HG03354 (cell line): ENCODE data around the gene MRPL19.
"Not testable (repeated sequence)": the region's sequence is repeated elsewhere in the genome, so short reads cannot be mapped to it uniquely, and the experiment has no call there.

Experiments used
- ATAC-seq: cut with Tn5 transposase; IDR thresholded peaks from one replicate; pipeline ENCODE4 v1.9.1; 2021; ENCODE audit warnings: mild to moderate bottlenecking; ENCODE audit not compliant: unreplicated experiment, poor library complexity, severe bottlenecking

The MRPL19 gene

DNA sequence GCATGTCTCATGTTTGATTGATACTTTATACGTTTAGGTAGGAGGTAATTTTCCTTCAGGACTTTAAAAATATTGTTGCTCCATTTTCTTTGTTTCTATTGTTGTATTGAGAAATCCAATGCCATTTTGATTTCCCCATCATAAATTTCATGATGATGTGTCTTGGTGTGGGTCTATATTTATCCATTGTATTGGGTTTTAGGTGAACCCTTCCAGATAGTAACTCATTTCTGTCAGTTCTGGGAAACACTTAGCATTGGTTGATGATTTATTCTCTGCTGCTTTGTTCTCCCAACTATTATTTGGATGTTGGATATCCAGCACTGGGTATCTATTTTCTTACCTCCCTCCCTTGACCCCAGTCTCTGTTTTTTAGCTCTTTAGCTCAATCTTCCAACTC is 10.0 kb downstream of the MRPL19 start:
- no peak for ATAC-seq

DNA sequence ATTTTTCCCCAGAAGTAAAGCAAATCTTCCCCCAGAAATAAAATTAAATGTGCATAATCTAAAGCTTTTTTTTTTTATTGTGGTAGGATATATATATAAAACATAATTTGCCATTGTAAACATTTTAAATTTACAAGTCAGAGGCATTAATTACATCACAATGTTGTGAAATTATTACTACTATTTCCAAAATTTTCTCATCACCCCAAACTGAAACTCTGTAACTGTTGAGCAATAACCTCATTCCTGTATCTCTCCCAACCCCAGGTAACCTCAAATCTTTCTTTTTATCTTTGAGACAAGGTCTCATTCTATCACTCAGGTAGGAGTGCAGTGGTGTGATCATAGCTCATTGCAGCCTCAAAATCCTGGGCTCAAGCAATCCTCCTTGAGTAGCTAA is 11.2 kb downstream of the MRPL19 start:
- ATAC-seq: no peak

DNA sequence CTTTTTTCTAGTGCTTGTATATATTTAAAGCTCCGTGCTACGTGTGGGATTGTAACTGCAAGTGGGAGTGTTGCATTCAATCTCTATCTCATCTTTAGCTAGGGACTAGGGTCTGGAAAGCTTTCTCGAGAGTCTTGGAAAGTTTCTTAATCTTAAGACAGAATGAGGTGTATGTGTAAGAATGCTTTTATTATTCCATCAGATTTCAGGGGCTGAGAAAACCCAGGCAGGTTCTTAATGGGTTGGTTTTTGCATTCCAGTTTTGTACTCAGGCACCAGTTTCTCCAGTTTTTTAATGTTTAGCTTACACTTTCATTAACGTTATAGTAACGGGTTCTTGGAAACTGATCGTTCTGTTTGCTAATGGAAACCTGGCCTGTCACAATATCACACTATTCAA is 20.3 kb downstream of the MRPL19 start:
- no peak for ATAC-seq

DNA sequence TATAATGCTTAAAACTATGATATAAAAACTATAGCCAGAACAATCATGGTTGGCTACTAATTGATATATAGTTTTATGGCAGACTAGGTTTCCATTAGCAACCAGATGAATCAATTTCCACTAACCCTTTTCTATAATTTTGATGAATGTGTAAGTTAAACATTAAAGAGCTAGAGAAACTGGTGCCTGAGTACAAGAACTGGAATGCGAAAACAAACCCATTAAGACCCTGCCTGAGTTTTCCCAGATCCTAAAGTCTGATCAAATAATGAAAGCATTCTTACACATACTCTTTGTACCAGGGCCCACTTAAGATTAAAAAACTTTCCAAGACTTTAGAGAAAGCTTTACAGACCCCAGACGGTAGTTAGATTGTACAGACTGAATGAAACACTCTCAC is 21.3 kb downstream of the MRPL19 start:
- no peak for ATAC-seq

DNA sequence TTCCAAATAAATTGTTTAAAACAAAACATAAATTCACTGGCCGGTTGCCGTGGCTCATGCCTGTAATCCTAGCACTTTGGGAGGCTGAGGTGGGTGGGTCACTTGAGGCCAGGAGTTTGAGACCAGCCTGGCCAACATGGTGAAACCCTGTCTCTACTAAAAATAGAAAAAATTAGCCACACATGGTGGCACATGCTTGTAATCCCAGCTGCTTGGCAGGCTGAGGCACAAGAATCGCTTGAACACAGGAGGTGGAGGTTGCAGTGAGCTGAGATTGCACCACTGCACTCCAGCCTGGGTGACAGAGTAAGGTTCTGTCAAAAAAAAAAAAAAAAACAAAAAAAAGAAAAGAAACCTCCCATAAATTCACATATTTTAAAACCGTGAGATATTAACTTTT is 28.8 kb downstream of the MRPL19 start:
- not testable (repeated sequence) for ATAC-seq

DNA sequence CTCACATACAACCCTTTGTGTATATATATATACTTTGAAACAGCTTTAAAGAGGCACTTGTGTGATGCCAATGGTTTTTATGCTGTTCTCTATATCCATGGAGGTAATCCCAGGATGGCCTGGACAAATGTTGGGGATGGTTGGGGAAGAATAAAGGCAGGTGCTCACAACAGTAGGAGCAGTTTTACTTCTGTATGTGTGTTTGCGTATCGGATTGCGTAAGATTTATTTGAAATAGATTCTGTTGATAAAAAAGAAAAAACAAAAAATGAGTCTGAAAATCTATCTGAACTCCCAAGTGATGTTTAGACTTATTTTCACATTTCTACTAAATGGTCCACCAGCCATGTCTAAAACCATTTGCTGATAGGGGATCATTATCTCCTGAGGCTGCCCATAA is 29.3 kb downstream of the MRPL19 start:
- ATAC-seq: no peak

DNA sequence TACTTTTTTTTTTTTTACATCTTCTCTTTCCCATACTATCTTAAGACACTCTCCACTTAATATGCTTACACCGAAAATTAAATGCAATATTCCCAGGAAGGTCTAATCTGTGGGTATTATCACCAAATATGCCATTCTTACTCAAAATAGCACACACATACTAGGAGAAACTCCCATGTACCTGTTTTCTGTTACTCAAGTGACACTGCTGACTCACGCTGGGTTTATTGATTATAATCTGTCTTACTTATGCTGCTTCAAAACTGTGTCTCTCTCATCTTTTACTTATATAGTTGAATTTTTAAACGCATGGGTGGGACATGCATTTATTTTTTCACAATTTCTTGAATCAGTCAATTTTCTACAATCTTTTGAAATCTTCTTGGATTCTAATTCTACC is 29.9 kb downstream of the MRPL19 start:
- ATAC-seq: no peak

DNA sequence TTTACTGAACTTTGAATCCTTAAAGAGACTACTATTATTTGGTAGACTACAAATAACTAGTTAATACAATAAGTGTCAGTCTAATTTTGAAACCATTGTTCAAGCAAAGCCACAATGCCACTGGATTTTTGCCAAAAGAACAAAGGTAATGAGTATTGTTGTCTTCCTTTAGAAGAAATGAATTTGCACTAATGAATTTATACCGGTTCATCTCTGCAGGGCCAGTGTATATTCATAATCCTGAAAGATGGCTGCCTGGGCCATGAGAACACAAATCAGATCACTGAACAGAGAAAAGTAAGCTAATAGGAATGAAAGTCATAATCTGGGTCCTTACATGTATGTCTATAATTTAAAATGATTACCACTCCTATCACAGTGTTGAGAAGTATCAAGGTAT is 33.0 kb downstream of the MRPL19 start:
- no peak for ATAC-seq

DNA sequence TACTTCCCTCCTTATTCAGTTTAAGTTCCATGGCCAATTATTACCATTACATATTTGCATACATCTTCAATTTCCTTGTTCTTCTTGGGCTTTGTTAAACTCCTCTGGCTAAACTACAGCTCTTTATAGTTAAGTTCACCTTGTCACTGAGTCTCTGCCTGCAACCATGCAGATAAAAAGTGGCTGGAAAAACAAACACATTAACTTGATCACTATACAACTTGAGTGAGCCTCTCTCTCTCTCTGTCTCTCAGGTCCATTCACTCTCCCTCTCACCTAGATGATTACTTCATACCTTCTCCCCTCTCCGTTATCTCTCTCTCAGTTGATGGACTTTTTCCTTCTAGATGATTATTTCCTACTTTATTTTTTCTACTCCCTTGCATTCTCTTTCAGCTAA is 33.8 kb downstream of the MRPL19 start:
- ATAC-seq: no peak

DNA sequence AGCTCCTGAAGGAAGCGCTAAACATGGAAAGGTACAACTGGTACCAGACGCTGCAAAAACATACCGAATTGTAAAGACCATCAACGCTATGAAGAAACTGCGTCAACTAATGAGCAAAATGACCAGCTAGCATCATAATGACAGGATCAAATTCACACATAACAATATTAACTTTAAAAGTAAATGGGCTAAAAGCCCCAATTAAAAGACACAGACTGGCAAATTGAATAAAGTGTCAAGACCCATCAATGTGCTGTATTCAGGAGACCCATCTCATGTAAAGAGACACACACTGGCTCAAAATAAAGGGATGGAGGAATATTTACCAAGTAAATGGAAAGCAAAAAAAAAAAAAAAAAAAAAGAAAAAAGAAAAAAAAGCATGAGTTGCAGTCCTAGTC is 36.8 kb downstream of the MRPL19 start:
- ATAC-seq: not testable (repeated sequence)

DNA sequence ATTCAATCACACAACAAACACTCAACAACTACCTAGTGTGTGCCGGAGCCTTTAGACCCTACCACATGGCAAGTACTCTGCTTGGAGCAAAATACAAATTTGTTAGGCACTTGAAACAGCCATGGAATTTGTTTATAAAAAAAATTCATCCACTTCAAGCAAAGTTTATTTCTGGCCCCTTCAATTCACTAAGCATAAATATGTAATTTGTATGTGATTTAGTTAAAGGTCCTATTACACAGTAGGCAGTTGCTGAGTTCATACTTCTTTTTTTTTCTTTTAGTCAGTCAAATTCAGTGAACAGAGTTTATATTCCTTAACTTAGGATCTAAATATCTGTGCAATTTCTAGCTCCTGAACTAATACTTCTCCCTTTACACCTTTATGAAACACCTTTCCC is 41.6 kb downstream of the MRPL19 start:
- ATAC-seq: no peak

DNA sequence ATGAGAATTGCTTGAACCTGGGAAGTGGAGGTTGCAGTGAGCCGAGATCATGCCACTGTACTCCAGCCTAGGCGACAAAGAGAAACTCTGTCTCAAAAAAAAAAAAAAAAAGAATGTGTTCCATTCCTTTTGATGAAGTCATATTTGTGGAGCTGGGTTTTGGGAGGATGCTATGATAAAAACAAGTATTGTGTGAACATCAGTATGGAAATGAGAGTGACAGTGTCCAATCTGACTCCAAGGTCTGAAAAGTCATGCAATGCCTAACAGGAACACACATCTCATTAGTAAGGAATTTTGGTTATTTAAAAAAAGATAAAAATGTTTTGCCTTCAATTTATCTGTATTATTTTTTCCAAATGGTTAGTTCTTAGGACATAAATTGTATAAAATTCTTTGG is 52.3 kb downstream of the MRPL19 start:
- ATAC-seq: no peak

DNA sequence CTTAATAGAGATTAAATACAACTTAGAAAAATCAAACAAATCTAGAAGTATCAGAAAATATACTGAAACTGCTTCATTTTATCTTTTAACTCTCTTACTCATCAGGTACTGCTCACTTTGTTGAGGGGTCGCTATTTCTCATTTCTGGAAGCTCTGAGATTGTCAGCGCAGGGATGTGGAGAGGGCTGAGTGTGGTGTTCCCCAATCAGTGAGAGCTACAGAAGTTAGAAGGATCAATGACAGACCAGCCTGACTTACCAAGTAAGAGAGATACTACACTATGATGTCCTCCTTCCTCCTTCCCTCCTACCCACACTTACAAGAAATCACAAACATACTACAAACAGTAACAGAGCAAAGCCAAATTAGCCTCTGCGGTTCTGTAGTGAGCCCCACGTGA is 56.0 kb downstream of the MRPL19 start:
- ATAC-seq: no peak

DNA sequence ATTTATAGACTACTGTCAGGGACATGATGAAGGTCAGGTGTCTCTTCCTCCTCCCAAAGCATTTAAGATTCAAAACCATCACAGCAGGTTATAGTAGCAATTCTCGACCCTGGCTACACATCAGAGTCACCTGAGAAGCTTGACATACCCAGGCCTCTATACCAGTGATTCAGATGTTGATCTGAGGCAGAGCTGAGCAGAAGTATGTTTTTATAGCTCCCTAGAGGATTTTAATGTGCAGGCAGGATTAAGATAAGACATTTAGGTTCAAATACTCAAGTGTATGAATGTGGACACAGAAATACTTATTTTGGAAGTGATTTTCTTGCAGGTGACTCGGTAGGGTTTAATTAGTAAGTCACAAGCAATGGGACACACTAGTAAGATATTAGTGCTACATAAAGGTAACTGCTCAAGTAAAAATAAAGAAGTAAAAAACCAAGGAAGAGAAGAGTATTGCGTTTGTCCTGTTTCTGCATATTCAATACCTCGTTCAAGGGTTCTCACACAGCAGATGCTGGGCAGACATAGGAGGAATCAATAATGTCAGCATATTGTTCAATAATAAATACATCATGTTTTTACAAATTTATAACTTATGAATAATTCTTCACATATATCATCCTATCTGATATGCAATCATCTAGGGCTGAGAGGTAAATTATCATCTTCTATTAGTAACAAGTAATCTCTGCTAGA is 57.2 kb downstream of the MRPL19 start:
- ATAC-seq: no peak

DNA sequence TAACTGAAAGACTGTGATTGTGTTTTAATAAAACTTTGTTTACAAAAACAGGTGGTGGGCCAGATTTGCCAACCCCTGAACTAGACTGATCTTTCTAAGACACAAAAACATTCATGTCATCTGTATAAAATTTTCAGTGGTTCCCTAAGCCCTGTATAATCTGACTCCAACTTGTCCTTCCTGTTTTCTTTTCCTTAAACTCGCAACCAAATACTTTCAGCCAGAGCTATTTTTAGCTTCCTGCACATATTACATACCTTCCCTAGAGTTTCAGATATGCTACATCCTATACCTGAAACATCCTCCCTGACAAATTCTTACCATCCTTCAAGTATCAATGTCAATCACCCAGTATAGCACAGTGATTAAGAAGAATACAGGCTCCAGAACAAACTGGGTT is 59.3 kb downstream of the MRPL19 start:
- ATAC-seq: no peak

DNA sequence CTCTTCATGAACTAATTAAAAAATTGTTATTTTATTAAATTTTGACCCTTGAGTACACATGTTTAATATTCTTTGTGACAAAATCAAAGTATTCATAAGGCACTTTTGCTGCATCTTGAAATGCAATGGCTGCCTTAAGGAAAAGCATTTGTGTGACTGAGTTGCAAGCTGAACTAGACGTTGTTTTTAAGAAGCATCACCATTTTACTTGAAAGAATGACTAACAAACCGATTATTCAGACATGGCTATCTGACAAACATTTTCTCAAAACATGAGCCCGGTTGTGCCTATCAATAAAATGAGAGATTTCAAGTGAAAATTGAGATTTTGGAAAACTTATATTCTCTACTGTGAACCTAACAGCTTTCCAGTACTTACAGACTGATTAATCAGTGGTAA is 61.3 kb downstream of the MRPL19 start:
- no peak for ATAC-seq

DNA sequence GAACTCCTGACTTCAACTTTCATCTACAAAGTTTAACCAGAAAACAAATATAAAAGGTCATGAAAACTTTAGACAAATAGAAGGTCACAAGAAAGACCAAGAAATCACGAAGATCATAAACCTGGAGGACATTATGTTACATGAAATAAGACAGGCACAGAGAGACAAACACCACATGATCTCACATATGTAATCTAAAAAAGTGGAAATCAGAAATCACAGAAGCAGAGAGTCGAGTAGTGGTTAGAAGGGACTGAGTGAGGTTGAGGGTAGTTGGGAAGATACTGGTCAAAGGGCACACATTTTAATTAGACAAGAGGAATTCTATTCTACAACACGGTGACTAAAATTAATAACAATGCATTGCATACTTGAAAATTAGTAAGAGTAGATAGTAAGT is 62.7 kb downstream of the MRPL19 start:
- no peak for ATAC-seq

DNA sequence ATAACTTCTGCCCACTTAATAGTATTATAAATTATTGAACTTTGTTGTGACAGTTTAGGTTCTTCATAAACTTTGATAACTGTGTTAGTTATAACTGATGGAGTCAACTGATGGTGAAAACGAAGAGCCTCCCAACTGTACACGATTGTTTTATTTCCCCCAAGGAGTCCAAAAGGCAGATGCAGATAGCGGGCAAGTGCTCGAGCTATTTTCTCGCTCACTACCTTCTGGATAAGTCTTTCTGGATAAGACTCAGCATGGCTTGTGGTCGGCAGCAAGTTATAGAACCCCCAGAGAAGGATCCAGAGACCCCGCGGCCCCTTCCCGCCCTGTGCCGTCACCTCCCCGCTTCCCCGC is 63.6 kb downstream of the MRPL19 start:
- peak; percentile 41 for ATAC-seq

DNA sequence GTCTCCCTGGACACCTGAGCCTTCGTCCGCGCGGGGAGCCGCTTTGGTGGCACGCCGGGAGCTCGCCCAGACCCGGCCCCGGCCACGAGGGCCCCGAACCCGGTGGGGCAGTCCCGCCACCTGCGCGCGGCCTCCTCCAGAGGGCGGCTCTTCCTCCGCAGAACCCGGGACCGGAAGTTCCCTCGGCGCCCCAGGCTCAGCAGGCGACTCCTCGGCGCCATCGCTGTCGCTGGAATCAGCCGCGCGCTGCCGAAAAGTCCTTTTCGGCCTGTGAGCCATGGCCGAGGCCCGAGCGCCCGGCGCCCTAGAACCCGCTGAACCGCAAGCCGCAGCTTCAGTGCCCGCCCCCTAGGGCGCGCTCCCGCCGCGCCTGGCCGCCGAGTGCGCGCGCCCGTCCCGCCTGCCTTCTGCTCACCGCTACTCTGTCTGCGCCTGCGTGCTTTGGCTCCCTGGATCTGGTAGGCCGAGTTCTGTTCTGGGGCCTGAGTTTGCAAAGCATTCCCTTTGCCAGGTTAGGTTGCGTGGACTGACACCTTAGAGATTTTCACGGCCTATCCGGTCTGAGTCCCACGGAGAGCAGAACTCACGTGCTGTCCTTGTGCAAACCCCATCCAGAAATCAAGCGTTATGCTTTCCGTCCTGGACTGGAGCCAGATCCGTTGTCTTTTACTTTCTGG is 64.1 kb downstream of the MRPL19 start, which contains the start of gene GCFC2:
Gene GCFC2 (minus strand): TSS at position 339 of the 677 bp plus-strand sequence. CDS start 60 bp downstream, at position 279.
- peak; percentile 95 for ATAC-seq

DNA sequence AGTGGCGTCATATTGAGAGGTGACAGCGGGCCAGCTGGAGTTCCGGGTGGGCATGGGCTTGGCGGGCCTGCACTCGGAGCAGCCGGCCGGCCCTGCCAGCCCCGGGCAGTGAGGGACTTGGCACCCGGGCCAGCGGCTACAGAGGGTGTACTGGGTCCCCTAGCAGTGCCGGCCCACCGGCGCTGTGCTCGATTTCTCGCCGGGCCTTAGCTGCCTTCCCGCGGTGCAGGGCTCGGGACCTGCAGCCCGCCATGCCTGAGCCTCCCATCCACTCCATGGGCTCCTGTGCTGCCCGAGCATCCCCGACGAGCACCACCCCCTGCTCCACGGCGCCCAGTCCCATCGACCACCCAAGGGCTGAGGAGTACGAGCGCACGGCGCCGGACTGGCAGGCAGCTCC is 65.0 kb downstream of the MRPL19 start:
- not testable (repeated sequence) for ATAC-seq

DNA sequence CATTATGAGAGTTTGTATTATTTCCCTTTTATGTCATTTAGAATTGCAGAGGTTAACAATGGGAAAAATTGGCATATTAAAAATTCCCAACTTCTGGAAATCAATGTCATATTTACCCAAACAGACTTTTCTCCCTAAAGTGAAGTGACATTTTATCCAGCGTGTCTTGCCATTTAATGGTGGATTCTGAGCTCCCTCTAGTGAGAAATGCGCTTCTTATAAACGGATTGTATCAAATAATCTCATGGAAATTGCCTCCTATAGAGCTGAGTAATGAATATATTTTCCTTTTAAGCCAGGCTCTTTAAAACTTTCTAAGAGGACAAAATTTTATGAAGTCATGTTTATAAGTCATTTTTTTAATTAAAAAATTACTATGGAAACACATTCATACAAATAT is 69.8 kb downstream of the MRPL19 start:
- no peak for ATAC-seq

DNA sequence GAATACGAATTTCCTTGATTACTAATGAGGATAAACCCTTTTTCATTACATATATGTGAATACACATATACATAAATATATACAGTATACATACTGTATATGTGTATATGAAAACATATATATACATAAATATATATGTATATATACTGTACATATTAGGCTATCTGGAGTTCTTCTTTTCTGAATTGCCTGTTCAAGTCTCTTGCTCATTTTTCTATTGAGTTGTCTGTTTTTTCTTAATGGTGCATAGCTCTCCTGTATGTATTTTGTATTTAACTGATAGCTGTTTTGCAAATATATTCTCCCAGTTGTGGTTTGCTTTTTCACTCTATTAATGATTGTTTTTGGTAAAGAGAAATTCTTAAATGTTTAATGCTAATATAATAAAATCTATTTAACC is 73.0 kb downstream of the MRPL19 start:
- ATAC-seq: no peak
